Keratinocyte (primary cell): ENCODE data around the gene CHN2. TPM values are rescaled to one million over a fixed set of nuclear protein-coding genes. Genes with fewer than 3 reads are reported as not detected.

Source experiments
- DNase-seq: peaks from one replicate; pipeline ENCODE4 v3.0.0-alpha.2; 2011; ENCODE audit warnings: low read depth, missing footprints, low spot score
- FAIRE-seq: peaks from 2 replicates; lab custom pipeline; 2011; peaks lifted over from hg19 to GRCh38; lab: Jason Lieb, UNC
- H2AFZ ChIP-seq: 2 replicates; pipeline ENCODE4 v1.6.0; 2012; ENCODE audit warnings: low read length, control low read depth, inconsistent platforms; ENCODE audit not compliant: control insufficient read depth
- H3K27ac ChIP-seq: 2 replicates; pipeline ENCODE4 v1.5.1; 2011; ENCODE audit warnings: low read length; ENCODE audit not compliant: control insufficient read depth, insufficient read depth
- H3K27me3 ChIP-seq: 3 replicates; pipeline ENCODE4 v1.6.0; 2011; ENCODE audit warnings: low read length; ENCODE audit not compliant: control insufficient read depth, insufficient read depth; ENCODE audit errors: extremely low read depth
- H3K36me3 ChIP-seq, 2 experiments: 2 replicates in 1 of 2; 3 replicates in 1 of 2; pipeline ENCODE4 v1.5.1; 2011; ENCODE audit warnings: low read length in 2 of 2, mild to moderate bottlenecking in 1 of 2; ENCODE audit not compliant: control insufficient read depth in 2 of 2, insufficient read depth in 2 of 2; ENCODE audit errors: extremely low read depth in 1 of 2
- H3K4me1 ChIP-seq: 3 replicates; pipeline ENCODE4 v1.5.1; 2011; ENCODE audit warnings: low read length; ENCODE audit not compliant: control insufficient read depth, insufficient read depth; ENCODE audit errors: extremely low read depth
- H3K4me2 ChIP-seq: 3 replicates; pipeline ENCODE4 v1.6.0; 2011; ENCODE audit warnings: low read depth, low read length; ENCODE audit not compliant: control insufficient read depth, insufficient read depth; ENCODE audit errors: extremely low read depth
- H3K4me3 ChIP-seq, 3 experiments: fragments of 200-600 bp in 1 of 3; sonication (generic) in 1 of 3; 2 replicates in 2 of 3; 3 replicates in 1 of 3; pipeline ENCODE4 v1.5.1; 2011 to 2016; ENCODE audit warnings: low read length in 3 of 3, mild to moderate bottlenecking in 3 of 3, control low read depth in 2 of 3, inconsistent platforms in 1 of 3, low read depth in 1 of 3, mixed read lengths in 1 of 3, mixed run types in 1 of 3, moderate library complexity in 1 of 3; ENCODE audit not compliant: control insufficient read depth in 2 of 3, insufficient read depth in 2 of 3; ENCODE audit errors: extremely low read depth in 1 of 3
- H3K79me2 ChIP-seq: 2 replicates; pipeline ENCODE4 v1.6.0; 2012; ENCODE audit warnings: low read length; ENCODE audit not compliant: control insufficient read depth, insufficient read depth
- H3K9ac ChIP-seq: 3 replicates; pipeline ENCODE4 v1.6.0; 2011; ENCODE audit warnings: low read length; ENCODE audit not compliant: control insufficient read depth, insufficient read depth; ENCODE audit errors: extremely low read depth
- H3K9me1 ChIP-seq: 3 replicates; pipeline ENCODE4 v1.6.0; 2011; ENCODE audit warnings: low read length; ENCODE audit not compliant: control insufficient read depth, insufficient read depth; ENCODE audit errors: extremely low read depth
- H3K9me3 ChIP-seq: 2 replicates; pipeline ENCODE4 v1.5.1; 2012; ENCODE audit warnings: low read depth, low read length; ENCODE audit not compliant: control insufficient read depth
- H4K20me1 ChIP-seq: 3 replicates; pipeline ENCODE4 v1.6.0; 2011; ENCODE audit warnings: low read length; ENCODE audit not compliant: control insufficient read depth, insufficient read depth; ENCODE audit errors: extremely low read depth
- CTCF ChIP-seq, 3 experiments: IDR thresholded peaks in 1 of 3; conservative IDR thresholded peaks in 1 of 3; optimal IDR thresholded peaks in 1 of 3; 2 replicates in 2 of 3; 3 replicates in 1 of 3; pipeline versions ENCODE3 to v1.5.1; 2011; ENCODE audit warnings: low read length in 3 of 3, mild to moderate bottlenecking in 3 of 3, moderate library complexity in 2 of 3, control low read depth in 1 of 3, inconsistent platforms in 1 of 3; ENCODE audit not compliant: insufficient read depth in 2 of 3; ENCODE audit errors: extremely low read depth in 1 of 3
- EZH2 ChIP-seq: IDR thresholded peaks from one replicate; pipeline ENCODE4 v1.6.1; 2012; ENCODE audit warnings: inconsistent platforms, mild to moderate bottlenecking, low read length, moderate library complexity
- dilution Hi-C: fragments of 300-500 bp; cut with MboI; formaldehyde crosslinking; loops from one replicate; pipeline ENCODE4 v1.7.0; 2020; ENCODE audit warnings: low sequenced_read_pairs; ENCODE audit not compliant: extremely low pct_ligation_motif_present
- polyA plus RNA-seq, 5 experiments: library from polyadenylated mRNA; depleted of rRNA in 3 of 5; stranded (reverse) in 3 of 5; stranded (forward) in 1 of 5; unstranded in 1 of 5; fragments of >200 nt; gene quantifications; 1 replicate in 1 of 5; 2 replicates in 3 of 5; 3 replicates in 1 of 5; pipeline versions ENCODE4 v1.2.1 to v1.2.3, GENCODE V29; 2011 to 2012; ENCODE audit warnings: missing spikeins in 2 of 5, low read depth in 1 of 5, low replicate concordance in 1 of 5

Gene CHN2
- polyA plus RNA-seq, 1 donor (not counting 4 experiments of a cell fraction or from before 2014, with no cell fraction given) = 1.8 TPM

DNA sequence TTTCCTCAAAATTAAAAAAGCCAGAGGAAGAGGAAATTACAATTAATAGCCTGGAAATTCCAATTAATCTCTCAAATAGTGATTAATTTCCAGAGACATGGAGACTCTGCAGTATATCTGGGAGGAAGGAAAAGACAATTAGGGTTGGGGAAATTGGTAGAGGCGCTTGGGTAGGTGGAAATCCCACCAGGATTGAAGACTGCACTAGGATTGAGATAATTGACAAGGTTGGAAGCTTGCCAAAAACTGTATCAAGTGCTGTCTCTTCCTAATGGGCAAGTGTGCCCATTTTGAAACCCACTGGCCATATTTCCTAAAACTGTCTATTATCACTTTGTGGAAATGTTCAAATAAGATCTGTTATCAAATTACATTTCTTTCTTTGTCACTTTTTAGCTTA is 21.6 kb downstream of the CHN2 start:
- no peaks in the 10 kb centered on the region for H3K79me2 ChIP-seq
- dilution Hi-C loops = no loop called here
- no peak overlapping the region for H3K27ac ChIP-seq
- H3K27me3 ChIP-seq = no peaks in the 10 kb centered on the region
- DNase-seq (no peak), FAIRE-seq (no peak)
- no peaks in the 10 kb centered on the region for H4K20me1 ChIP-seq
- H3K9ac ChIP-seq = no peak overlapping the region
- H2AFZ ChIP-seq = no peak overlapping the region
- no peak overlapping the region for H3K4me3 ChIP-seq
- TF ChIP-seq EZH2 = no peak
- no peak for TF ChIP-seq CTCF (optimal IDR thresholded peaks at IDR 0.05 in 1 of 3, IDR thresholded peaks at IDR 0.05 in 1 of 3, conservative IDR thresholded peaks at IDR 0.05 in 1 of 3; ENCODE audit: extremely low read depth in 1 of 3, insufficient read depth in 2 of 3, low read length in 3 of 3)
- H3K9me1 ChIP-seq = no peaks in the 10 kb centered on the region
- H3K9me3 ChIP-seq = no peaks in the 10 kb centered on the region
- peaks cover 5% of the 10 kb centered on the region for H3K4me1 ChIP-seq
- H3K4me2 ChIP-seq = no peak overlapping the region
- no peaks in the 10 kb centered on the region for H3K36me3 ChIP-seq

- no peak for DNase-seq
- no peak overlapping the region for H3K4me3 ChIP-seq
- dilution Hi-C loops = no loop called here
Measured at GRCh38 chr7:29217113-29217512, 22.5 kb downstream of the CHN2 start.

More at GRCh38 chr7:29217113-29217512, 22.5 kb downstream of the CHN2 start:
- Histone ChIP-seq H3K27me3 (no peaks in the 10 kb centered on the region), H3K4me2 (no peak overlapping the region), H3K4me1 (peaks cover 5% of the 10 kb centered on the region), H3K9ac (no peak overlapping the region), H3K79me2 (no peaks in the 10 kb centered on the region), H3K36me3 (no peaks in the 10 kb centered on the region), H2AFZ (no peak overlapping the region), H4K20me1 (no peaks in the 10 kb centered on the region), H3K9me1 (no peaks in the 10 kb centered on the region), H3K9me3 (no peaks in the 10 kb centered on the region), H3K27ac (no peak overlapping the region)
- no peak for TF ChIP-seq EZH2
- no peak for TF ChIP-seq CTCF (optimal IDR thresholded peaks at IDR 0.05 in 1 of 3, IDR thresholded peaks at IDR 0.05 in 1 of 3, conservative IDR thresholded peaks at IDR 0.05 in 1 of 3; ENCODE audit: extremely low read depth in 1 of 3, insufficient read depth in 2 of 3, low read length in 3 of 3)
- no peak for FAIRE-seq
